IPS-NIHi7 (cell line): ENCODE measurements around the gene SLC35F6.
A peak's percentile ranks its signal among the peaks of the same experiment; 100 is the strongest.
"Not testable (repeated sequence)": the region's sequence is repeated elsewhere in the genome, so short reads cannot be mapped to it uniquely, and the experiment has no call there.

Experiments
- DNase-seq: peaks from one replicate; pipeline ENCODE4 v3.0.0; 2012; ENCODE audit warnings: mixed read lengths; ENCODE audit errors: extremely low spot score

Gene SLC35F6

DNA sequence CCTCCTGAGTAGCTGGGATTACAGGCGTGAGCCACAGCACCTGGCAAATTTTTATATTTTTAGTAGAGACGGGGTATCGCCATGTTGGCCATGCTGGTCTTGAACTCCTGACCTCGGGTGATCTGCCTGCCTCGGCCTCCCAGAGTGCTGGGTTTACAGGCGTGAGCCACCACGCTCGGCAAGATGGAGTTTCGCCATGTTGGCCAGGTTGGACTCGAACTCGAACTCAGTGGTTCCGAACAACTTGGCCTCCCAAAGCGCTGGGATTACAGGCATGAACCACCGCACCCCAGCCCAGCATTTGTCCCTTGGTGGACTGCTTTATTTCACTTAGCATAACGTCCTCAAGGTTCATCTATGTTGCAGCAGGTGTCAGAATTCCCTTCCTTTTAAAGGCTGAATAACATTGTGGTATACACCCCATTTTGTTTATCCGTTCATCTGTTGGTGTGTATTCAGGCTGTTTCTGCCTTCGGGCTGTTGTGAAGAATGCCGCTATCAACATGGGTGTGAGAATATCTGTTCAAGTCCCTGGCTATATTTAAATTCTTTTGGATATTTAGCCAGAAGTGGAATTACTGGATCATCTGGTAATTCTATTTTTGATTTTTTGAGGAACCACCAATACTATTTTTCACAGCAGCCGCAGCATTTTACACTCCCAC, 20.6 kb downstream of the SLC35F6 start:
- DNase-seq: no peak

DNA sequence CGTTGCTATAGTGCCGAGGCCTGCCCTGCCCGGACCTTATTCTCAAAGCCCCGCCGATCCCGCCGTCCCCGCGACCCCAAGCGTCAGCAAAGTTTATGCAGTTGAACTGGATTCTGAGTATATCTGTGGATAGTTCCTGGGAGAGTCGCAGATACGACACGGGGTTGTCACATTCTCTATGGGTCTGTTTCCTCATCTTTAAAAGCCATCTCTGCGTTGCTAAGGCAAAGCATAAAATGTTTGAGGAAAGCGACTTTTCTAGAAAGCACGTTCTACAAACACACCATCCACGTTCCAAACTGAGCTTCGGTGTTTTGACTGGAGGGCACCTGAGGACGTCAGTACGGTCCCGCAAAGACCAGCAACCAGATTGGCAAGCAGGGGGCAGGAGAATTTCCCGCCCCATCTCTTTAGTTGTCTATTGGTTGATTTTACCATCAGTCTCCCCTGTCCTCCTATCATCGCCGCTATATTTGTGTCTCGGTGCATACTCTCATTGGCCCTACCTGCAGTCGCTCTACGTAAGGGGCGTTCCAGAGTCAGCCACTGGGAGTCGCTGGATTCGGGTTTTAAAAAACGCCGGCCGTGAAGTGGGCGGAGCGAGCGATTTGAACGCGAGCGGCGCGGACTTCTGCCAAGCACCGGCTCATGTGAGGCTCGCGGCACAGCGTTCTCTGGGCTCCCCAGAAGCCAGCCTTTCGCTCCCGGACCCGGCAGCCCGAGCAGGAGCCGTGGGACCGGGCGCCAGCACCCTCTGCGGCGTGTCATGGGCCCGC, 21.5 kb downstream of the SLC35F6 start, which contains the start of gene CENPA:
CENPA (plus strand) TSS at position 626 of the 776 bp plus-strand sequence; CDS start at position 767, 141 bp downstream.
- peak; percentile 99 for DNase-seq

DNA sequence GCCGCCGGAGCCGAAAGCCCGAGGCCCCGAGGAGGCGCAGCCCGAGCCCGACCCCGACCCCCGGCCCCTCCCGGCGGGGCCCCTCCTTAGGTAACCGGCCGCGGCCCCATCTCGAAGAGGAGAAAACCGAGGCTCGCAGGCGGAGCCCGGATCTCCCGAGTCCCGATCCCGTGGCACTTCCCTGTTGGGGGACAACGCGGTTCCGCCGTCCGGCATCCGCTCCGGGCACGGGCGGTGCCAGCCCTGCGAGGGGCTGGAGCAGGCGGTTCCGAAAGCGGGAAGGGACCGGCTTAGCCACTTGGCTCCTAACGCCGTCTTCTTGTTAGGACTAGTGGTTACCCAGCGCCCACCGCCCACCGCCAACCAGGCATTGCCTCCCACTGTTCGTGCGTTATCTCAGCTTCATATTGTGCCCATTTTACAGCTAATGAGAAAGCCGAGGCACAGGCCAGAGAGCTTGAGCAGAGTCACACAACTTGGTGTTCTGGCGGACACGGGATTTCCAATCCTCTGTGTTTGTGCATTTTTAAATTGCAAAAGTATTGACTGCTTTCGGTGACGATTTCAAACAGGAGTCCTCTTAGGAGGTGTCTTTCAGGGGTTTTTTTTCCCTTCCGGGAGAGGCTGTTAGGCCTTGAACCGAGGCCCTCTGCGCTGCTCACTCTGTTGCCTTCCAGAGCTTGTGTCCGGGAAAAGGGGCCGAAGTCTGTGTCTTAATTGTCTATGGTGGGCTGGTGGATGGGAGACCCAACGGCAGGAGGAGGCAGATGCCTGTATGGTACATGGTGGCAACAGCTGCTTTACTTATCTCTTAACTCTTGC, 22.3 kb downstream of the SLC35F6 start:
- no peak for DNase-seq

DNA sequence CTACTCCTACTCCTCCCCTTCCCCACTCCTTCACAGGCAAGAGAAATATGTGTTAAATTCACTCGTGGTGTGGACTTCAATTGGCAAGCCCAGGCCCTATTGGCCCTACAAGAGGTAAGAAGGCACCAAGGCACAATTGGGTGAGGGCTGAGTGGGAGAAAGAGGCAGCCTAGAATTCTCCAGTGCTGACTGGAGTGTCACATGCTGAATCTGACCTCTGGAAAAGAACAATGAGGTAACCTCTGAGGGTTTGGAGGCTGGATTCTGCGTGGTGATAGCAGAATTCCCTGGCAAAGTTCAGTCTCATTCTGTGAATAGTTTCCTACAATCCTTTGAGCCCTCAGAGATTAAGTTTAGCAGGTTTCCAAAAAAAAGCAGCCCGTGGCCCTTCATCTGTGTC, 28.6 kb downstream of the SLC35F6 start:
- no peak for DNase-seq

DNA sequence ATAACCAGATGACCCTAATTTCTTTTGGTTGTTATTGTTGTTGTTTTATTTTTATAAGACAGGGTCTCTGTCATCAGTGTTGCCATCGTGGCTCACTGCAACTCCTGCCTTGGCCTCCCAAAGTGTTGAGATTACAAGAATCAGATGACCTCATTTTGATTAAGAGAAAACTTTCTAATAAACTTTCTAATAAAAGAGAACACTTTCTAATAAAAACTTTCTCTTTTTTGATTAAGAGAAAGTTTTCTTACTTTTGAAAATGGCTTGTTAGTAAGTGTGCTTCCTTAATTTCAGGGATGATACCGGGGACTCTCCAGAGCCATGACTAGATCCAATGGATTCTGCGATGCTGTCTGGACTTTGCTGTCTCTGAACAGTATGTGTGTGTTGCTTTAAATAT, 29.4 kb downstream of the SLC35F6 start:
- DNase-seq: no peak

DNA sequence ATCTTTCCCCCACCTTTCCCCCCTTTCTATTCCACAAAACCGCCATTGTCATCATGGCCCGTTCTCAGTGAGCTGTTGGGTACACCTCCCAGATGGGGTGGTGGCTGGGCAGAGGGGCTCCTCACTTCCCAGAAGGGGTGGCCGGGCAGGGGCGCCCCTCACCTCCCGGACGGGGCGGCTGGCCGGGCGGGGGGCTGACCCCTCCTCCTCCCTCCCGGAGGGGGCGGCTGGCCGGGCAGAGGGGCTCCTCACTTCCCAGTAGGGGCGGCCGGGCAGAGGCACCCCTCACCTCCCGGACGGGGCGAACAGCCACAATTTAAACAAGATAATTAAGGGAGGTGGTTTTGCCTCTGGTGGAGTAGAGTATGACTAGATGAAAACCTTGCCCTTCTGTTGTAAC, 31.1 kb downstream of the SLC35F6 start:
- DNase-seq: not testable (repeated sequence)

DNA sequence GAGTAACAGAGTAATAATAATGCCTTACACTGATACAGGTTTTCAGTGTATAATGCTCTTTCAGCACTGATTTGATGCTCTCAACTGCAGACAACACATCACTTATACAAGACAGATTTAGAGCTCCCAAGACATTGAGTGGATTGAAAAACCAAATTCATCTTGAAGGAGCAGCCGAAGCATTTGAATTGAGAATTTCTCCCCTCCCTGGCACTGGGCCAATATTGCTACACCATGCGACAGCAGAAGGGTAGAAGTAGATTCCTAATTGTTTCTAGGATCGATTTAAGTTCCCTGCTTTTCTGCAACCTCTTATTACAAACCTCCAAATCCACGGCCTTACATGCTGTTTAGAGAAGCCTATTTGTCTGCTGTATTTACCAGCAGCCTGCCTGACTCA, 37.2 kb downstream of the SLC35F6 start:
- DNase-seq: no peak

DNA sequence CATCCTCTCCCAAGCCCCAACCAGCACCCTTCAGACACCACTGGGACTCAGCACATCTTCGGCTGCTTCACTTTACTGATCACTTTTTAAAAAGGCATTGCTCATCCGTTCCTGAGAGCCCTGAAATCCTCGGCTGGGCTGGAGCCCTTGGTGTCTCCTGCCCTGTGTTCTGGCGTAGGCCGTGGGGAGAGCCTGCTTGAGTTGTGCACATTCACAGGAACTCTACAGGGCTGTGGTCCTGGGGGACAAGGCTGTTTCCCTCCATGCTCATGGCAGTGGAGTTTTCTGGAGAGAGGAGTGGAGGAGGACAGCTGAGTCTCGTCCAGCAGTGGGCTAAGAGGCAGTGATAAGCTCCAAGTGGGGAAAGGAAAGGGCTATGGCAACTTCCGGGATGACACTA, 37.7 kb downstream of the SLC35F6 start:
- no peak for DNase-seq

DNA sequence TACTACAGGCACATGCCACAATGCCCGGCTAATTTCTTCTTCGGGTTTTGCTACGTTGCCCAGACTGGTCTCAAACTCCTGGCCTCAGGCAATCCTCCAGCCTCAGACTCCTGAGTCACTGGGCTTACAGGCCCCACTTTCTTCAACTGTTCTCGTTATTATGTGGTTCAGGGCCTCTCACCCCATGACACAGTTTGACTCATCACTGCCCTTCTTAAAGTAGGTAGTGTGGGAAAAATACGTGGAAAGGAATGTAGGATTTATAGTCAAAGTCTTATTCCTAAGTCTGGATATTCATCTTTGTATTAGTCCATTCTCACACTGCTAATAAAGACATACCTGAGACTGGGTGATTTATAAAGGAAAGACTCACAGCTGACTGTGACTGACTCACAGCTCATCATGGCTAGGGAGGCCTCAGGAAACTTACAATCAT, 41.2 kb downstream of the SLC35F6 start:
- DNase-seq: no peak

DNA sequence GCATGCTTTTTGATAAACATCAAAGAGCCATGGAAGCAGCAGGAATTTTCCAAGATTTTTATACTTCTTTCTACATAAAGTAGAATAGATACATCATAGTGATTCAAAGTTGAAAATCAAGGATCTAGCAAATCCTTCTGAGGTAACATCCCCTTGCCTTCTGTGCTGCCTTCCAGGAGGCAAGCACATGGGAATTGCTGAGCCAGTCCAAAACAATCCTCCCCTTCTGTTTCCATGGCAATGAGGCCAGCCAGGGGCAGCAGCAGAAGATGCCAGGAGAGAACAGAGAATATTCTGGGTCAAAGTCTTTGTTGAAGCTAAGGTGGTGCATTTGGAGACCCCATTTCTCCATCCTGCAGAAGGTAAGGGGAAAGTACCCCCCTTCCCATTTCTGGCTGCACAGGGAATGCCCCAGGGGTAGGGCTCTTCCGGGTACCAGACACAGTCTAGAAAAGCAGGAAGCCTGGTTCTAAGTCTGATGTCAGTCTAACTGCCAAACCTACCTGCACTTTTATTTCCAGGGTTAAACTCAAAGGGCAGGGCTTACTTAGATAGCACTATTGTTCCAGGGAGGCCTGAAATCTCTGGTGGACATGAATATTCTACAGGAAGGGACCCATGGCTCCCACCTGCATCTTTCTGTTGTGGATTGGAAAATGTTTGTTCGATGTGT, 43.8 kb downstream of the SLC35F6 start:
- DNase-seq: no peak

DNA sequence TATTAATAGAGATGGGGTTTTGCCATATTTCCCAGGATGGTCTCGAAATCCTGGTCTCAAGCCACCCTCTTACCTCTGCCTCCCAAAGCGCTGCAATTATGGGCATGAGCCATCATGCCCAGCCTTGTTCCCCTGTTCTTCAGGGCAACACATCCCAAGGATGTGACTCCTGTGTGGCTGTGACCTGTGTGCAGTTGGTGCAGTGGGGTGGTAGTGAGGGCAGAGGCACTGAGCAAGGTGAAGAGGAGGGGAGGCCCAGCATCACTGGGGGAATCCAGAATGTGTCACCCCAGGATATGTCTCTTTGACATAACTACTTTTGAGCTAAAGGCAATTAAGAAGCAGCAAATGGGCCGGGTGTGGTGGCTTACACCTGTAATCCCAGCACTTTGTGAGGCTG, 45.1 kb downstream of the SLC35F6 start:
- DNase-seq: no peak

DNA sequence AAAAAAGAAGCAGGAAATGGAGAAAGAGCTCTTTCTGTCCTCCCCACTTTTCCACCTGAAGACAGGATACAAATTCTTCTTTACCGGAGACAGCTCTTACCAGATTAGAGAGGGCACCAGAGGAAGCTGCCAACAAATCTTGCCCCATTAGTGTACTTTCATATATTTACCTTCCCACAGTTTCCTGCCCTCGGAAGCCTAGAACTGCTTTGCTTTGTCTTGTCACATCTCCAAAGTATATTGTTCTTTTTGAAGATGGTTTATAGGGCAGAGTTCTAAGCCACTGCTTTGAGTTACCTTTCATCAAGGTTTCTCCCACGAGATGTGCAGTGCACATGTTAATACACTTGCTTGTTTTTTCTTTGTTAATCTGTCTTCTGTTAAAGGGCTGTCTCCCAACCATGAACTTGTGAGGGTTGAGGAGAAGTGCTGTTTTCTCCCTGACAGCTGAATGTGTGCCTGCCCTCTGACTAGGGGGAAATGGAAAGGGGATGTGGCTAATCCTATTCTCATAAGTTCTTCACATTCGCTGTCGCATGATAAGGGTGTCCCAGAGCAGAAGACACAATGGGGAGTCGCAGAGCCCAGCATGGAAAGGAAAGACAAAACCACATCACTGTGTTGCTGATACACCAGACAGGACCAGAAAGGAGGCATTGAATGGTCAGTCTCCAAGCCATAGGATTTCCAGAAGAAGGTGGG, 45.9 kb downstream of the SLC35F6 start:
- DNase-seq: no peak

DNA sequence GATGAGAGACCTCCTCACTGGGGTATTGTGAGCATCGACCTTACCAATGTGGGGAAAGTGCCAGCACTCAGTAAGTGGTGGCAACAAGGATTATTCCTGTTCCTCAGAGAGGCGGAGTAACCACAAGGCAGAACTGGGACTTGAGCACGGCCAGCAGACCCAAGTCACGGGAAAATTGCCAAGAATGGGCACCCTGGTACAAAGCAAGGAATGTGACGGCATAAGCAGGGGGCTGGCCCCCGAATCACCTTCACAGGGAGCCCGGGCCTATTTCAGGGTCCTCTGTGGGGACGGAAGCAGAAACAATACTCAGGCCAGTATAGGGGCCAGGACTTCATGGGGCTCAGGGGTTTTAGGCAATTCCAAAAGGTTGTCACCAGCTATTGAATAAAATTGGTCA, 47.2 kb downstream of the SLC35F6 start:
- DNase-seq: no peak

DNA sequence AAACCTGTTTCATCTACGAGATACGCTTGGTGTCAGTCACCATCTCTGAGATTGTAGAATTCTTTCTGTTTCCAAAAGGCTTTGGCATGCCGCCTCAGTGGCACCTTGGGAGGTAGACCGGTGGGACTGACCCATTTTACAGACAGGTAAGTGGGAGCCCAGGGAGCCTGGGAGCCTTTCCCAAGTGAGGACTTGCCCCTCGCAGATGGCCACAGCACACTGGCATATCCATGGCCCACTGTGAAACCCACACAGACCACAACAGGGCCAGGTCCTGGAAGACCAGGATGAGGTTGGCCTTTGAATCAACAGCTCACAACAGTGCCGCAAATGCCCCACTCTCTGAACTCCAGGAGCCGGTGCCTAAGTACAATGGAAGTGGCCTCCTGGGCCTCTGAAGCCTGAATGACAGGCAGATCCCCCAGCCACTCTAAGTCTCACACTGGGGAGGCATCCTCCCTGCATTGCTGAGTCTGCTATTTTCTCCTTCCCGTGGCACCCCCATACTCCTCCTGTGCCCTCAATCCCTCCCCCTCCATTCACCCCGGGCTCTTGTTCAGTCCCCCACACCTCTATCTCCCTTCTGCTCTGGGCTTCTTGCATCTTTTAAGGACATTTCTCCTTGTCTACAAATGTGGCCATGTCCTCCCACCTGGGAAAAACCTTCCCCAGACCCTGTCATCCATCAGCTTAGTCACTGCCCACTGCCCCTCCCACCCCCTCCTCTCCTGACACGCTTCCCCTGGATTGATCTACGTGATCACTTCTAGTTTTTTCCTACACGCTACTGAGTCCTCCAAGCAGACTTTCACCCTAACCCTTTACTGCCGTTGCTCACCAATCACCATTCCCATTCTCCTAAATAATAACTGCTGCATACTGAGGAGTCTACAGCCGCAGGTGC, 48.0 kb downstream of the SLC35F6 start:
- DNase-seq: no peak

DNA sequence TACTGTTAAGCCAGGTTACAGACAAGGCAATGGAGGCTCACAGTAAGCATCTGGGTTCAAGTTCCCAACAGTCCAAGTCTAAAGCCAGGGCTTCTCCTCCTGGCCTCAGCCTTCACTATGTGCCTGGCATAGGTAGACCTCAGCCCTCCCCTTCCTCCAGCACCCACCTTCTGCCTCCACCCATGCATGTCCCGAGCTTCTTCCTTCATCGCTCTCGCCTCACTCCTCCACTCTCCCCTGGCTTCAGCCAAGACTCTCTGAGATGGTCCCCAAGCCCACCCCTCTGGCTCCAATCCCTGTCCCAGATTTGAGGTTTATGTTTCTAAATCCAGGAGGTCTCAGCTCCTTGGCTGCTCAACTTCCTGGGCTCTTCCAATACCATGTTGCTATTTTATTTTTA, 48.6 kb downstream of the SLC35F6 start:
- DNase-seq: no peak

DNA sequence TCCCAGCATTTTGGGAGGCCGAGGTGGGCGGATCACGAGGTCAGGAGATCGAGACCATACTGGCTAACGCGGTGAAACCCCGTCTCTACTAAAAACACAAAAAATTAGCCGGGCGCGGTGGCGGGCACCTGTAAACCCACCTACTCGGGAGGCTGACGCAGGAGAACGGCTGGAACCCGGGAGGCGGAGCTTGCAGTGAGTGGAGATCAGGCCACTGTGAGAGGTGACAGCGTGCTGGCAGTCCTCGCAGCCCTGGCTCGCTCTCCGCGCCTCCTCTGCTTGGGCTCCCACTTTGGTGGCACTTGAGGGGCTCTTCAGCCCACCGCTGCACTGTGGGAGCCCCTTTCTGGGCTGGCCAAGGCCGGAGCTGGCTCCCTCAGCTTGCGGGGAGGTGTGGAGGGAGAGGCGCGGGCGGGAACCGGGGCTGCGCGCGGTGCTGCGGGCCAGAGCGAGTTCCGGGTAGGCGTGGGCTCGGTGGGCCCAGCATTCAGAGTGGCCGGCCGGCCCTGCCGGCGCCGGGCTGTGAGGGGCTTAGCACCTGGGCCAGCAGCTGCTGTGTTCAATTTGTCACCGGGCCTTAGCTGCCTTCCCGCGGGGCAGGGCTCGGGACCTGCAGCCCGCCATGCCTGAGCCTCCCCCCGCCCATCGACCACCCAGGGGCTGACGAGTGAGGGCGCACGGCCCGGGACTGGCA, 50.1 kb downstream of the SLC35F6 start:
- not testable (repeated sequence) for DNase-seq

DNA sequence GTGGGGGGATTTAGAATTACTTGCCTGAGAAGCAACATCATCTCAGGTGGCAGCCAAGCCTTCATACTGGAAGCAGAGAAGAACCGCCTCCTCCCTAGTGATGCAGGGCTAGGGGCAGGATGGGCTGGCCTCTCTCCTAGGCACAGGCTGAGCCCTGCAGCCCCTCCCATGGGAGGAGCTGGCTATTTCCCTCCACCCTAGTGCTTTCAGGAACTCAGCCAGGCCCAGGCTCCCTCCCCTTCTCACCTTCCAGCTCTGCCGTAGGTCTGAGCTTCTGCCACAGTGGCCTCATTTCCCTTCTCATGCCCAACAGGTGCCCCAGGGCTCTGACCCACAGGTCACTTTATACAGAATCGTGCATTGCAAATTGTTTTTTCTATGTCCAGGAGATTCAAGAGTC, 52.8 kb downstream of the SLC35F6 start:
- peak; percentile 67 for DNase-seq

DNA sequence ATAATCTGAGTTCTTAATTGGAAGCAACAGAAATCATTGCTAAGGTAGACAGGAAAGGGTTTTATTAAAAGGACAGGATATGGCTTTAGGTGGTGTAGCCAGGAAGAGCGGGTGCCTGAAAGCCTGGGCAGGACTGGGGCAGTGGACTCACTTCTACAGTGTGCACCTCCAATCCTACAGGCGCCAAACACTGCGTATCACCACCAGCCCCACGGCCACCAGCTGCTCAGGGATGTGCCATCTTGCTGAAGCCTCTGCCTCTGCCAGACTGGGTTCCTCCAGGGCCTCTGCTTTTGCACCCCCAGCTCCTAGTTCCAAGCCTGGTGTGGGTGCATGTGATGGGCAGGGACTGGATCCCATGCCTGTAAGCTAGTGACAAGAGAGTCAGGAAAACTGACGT, 54.2 kb downstream of the SLC35F6 start:
- DNase-seq: no peak

DNA sequence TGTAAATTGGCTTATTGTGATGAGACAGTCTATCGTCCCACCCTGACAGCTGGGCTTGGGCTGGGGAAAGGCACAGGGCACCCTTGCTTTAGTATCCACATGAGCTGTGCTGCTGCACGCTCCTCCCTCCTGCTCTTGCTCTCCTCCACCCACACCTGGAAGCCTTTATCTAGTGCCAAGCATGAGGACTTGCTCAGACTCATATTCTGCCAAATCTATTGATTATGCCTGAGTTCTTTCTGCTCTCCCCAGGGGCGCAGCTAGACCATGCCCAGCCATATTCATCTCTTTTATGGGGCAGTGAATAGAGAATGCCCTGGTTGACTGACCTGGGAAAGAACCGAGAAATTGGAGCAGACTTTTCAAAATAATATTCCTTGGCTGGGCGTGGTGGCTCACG, 54.9 kb downstream of the SLC35F6 start:
- DNase-seq: no peak

DNA sequence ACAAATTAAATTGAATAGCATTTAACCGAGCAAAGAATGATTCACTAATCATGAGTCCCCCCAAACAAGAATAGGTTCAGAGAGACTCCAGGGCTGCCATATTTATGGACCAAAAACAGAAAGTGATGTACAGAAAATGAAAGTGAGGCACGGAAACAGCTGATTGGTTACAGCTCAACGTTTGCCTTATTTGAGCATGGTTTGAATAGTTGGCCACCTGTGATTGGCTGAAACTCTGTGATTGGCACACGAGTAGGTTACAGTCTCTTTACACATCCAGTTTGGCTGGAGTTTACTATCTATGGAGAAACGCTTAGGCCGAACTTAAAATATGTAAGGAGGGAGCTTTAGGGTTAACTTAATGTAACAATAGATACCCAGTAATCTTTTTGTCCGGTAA, 56.8 kb downstream of the SLC35F6 start:
- DNase-seq: no peak
